Measurements from ENCODE around the gene JAM2.

GRCh38 chr21:25614441-25614840, 24.6 kb upstream of the JAM2 start:
- TF ChIP-seq CTCF (IDR thresholded peaks at IDR 0.05; ENCODE audit: low read length) (no peak), EZH2 (IDR thresholded peaks at IDR 0.05; ENCODE audit: borderline replicate concordance, low read length) (no peak)

All from OCI-LY1 (cell line).